Stimulated activated CD8-positive, alpha-beta memory T cell treated with anti-CD3 and anti-CD28 coated beads, Interleukin-4, amount 100 ng/mL, for 4 hours (primary cell): Measurements from ENCODE around the gene PPP4C.
"Not testable (repeated sequence)": the region's sequence is repeated elsewhere in the genome, so short reads cannot be mapped to it uniquely, and the experiment has no call there.

ENCODE experiments used
- DNase-seq, 2 donors: peaks; one replicate each; pipeline ENCODE4 v3.0.0-alpha.2; 2020; ENCODE audit warnings: low read depth in 2 of 2, low spot score in 1 of 2

PPP4C gene

DNA sequence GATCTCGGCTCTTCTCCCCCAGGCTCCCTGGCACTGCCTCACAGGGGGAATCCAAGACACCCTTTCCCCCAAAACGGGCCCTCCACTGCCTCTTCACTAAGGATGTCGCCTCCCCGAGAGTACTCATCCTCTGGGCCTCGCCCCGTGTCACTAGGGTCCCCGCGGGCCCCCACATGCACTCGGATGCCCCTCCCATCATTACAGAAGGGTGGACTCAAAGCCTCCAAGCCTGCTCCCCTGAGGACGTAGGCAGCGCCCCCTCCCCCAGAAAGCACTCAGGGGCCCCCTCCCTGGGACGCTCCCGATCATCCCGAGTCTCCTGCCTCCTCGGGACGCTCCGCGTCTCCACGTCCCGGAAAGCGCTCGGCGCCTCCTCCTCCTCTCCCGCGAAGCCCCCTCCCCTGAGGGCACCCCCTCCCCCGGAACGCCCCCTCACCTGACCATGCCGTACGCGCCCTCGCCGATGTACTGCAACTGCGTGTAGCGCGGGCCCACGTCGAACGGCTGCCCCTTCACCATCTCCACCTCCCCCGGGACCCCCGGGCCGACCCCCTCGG, 46.9 kb downstream of the PPP4C start:
- DNase-seq = no peak

DNA sequence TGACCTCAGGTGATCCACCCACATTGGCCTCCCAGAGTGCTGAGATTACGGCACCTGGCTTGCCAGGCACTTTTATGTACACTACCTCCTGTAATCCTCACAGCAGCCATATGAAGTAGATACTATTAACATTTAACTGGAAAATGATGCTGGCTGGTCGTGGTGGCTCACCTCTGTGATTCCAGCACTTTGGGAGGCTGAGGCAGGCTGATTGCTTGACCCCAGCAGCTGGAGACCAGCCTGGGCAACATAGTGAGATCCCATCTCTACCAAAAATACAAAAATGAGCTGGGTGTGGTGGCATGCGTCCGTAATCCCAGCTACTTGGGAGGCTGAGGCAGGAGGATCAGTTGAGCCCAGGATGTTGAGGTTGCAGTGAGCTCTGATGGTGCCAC, 49.2 kb downstream of the PPP4C start:
- no peak for DNase-seq

DNA sequence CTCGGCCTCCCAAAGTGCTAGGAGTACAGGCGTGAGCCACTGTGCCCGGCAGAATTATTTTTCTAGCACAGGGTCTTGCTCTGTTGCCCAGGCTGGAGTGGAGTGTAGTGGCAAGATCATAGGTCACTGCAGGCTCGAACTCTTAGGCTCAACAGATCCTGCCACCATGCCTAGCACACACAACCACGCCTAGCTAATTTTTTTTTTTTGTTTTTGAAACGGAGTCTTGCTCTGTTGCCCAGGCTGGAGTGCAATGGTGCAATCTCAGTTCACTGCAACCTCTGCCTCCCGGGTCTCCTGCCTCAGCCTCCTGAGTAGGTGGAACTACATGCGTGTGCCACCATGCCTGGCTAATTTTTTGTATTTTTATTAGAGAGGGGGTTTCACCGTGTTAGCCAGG, 49.9 kb downstream of the PPP4C start:
- not testable (repeated sequence) for DNase-seq

DNA sequence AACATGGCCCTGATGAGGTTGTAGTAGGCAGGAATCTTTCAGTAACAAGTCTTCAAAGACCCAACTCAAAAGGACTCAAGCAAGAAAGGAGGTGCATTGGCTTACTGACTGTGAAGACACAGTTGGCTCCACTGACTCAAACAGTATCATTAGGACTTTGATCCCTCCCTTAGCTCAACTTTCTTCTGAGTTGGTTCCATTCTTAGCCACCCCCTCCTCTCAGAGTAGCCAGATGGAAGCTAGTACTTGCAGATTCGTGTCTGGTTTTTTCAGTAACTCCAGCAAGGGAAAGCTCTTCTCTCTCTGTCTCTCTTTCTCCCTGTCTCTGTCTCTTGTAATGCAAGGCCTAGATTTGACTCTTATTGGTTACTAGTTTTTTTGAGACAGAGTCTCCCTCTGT, 52.2 kb downstream of the PPP4C start:
- no peak for DNase-seq

DNA sequence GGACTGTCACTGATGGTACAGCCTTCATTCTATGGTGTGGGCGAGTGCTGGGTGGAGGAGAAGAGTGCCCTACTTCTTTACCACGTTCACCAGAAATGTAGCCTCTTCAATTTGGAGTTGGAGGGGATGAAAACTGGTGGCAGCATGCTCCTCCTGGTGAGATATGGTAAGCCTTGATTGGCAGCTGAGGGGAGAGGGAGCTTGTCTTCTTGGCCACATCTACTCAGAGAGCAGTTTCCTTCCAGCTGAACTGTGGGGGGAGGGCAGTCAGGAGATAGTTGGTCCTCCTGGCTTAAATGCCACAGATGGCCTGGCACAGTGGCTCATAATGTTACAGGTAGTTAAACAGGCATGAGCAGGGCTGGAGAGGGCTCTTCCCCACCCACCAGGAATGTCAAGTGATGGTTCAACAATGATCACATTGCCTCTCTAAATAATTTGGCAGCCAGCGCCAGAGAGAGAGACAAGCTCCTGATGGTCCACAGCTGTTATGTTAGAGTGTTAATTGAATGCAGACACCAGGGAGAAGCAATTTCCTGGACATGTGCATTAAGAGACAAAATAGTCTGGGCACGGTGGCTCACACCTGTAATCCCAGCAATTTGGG, 56.2 kb downstream of the PPP4C start:
- no peak for DNase-seq

DNA sequence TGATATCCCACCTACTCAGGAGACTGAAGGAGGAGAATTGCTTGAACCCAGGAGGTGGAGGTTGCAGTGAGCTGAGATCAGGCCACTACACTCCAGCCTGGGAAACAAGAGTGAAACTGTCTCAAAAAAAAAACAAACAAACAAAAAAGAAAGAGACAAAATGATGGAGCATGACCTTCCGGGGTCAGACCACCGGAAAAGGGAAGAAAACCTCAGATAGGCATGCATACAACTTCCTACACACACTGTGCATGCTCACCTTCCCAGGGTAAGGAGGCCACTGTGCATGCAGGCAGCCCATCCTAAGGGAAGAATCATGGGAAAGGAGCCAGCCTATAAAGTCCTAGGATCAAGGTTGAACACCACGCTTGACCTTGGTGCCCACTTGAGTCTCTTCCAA, 56.8 kb downstream of the PPP4C start:
- no peak for DNase-seq
